Measurements from ENCODE around the gene CACNA1A. TPM values are rescaled to one million over a fixed set of nuclear protein-coding genes. Genes with fewer than 3 reads are reported as not detected.

Gene CACNA1A
- total RNA-seq, 2 experiments from 2014 or later, result 0.19 to 0.78 TPM

DNA sequence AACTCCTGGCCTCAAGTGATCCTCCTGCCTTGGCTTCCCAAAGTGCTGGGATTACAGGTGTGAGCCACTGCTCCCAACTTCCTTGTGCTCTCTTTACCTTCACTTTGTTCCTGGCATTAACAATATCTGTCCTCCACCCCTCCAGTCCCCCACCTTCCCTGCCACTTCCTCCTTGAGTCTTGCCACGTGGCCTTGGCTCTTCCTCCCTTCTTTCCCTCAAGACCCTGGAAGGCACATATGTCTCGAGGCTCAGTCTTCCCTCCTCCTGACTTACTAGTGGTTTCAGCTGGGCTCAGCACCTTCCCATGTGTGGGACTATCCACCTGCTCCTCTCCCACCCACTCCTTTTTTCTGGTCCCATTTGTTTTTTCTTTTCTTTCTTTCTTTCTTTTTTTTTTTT is 285.4 kb downstream of the CACNA1A start:
- intact Hi-C loops (cut with micrococcal nuclease; ENCODE audit: unreplicated experiment), result no loop called here
- no peak overlapping the region for H3K27ac ChIP-seq (ENCODE audit: low read depth, low read length, poor library complexity, severe bottlenecking)
- ChIA-PET POLR2A (interaction anchor here (0.5 to 0.6 kb wide), 2 partner anchors 32 to 1977 kb away, joined by 3 to 6 read pairs; no protein-coding TSS in a partner anchor), CTCF (ENCODE audit: unreplicated experiment) (interaction anchor here (0.7 kb wide), 1 partner anchor 42 kb away, joined by 15 read pairs; no protein-coding TSS in a partner anchor)
- BruUV-seq (replicated peaks), result no TSS peak
- no peaks in the 10 kb centered on the region for H3K36me3 ChIP-seq (ENCODE audit: insufficient read depth, low read length)
- no peaks in the 10 kb centered on the region for H3K9me2 ChIP-seq (ENCODE audit: insufficient read depth, low read length)
- H3K4me3 ChIP-seq (ENCODE audit: low read depth, low read length, poor library complexity, severe bottlenecking), result no peak overlapping the region
- H2AFZ ChIP-seq (ENCODE audit: low read length), result no peak overlapping the region
- H3K4me1 ChIP-seq (ENCODE audit: insufficient read depth, low read length, poor library complexity, severe bottlenecking), result no peaks in the 10 kb centered on the region
- no peaks in the 10 kb centered on the region for H3K9me3 ChIP-seq (ENCODE audit: low read length)
- no peaks in the 10 kb centered on the region for H4K20me1 ChIP-seq (ENCODE audit: insufficient read depth, low read length)
- TF ChIP-seq CTCF (conservative IDR thresholded peaks at IDR 0.05; ENCODE audit: low read length) (no peak), EZH2phosphoT487 (IDR thresholded peaks at IDR 0.05; ENCODE audit: borderline replicate concordance, low read depth, low read length) (no peak)
- no peaks in the 10 kb centered on the region for H3K79me2 ChIP-seq (ENCODE audit: insufficient read depth, low read depth, low read length)
- H3K4me2 ChIP-seq (ENCODE audit: low read length), result no peak overlapping the region
- DNase-seq (ENCODE audit: low spot score), result no peak

GRCh38 chr19:13215572-13216380 is 290.5 kb downstream of the CACNA1A start:
- Histone ChIP-seq H3K4me3 (ENCODE audit: low read depth, low read length, poor library complexity, severe bottlenecking) (no peak overlapping the region), H3K9me3 (ENCODE audit: low read length) (no peaks in the 10 kb centered on the region), H3K9me2 (ENCODE audit: insufficient read depth, low read length) (no peaks in the 10 kb centered on the region), H4K20me1 (ENCODE audit: insufficient read depth, low read length) (no peaks in the 10 kb centered on the region), H3K27ac (ENCODE audit: low read depth, low read length, poor library complexity, severe bottlenecking) (no peak overlapping the region), H3K36me3 (ENCODE audit: insufficient read depth, low read length) (no peaks in the 10 kb centered on the region), H2AFZ (ENCODE audit: low read length) (peak overlapping the region; percentile 79; the same call in 1 of the 2 replicates), H3K79me2 (ENCODE audit: insufficient read depth, low read depth, low read length) (no peaks in the 10 kb centered on the region), H3K4me2 (ENCODE audit: low read length) (peak overlapping the region; percentile 43; the same call in 1 of the 2 replicates), H3K4me1 (ENCODE audit: insufficient read depth, low read length, poor library complexity, severe bottlenecking) (peaks cover 8% of the 10 kb centered on the region)
- ChIA-PET CTCF (ENCODE audit: unreplicated experiment) (no interaction called here), POLR2A (no interaction called here)
- BruUV-seq (replicated peaks), result no TSS peak
- intact Hi-C loops (cut with micrococcal nuclease; ENCODE audit: unreplicated experiment), result no loop called here
- TF ChIP-seq EZH2phosphoT487 (IDR thresholded peaks at IDR 0.05; ENCODE audit: borderline replicate concordance, low read depth, low read length) (no peak), CTCF (conservative IDR thresholded peaks at IDR 0.05; ENCODE audit: low read length) (no peak)
- DNase-seq (ENCODE audit: low spot score), result no peak
